Panc1 (cell line): Measurements from ENCODE around the gene FSTL4. TPM values are rescaled to one million over a fixed set of nuclear protein-coding genes. Genes with fewer than 3 reads are reported as not detected.

Source experiments
- ATAC-seq: fragments of 200-7000 bp; cut with Tn5 transposase; 2 replicates; pipeline ENCODE4 v1.9.1; 2020; ENCODE audit warnings: mild to moderate bottlenecking, moderate library complexity
- BruUV-seq: library from RNA; stranded (reverse); fragments of 400-500 nt; replicated peaks from 2 replicates; lab custom pipeline; 2021; lab: Mats Ljungman, UMichigan
- CTCF ChIA-PET: fragments of 300-600 bp; sonication (Branson Sonifier 250); formaldehyde crosslinking; loops from one replicate; lab custom pipeline; 2022; ENCODE audit warnings: antibody characterized with exemption; lab: Charles Lee
- POLR2A ChIA-PET: fragments of 300-600 bp; sonication (Branson Sonifier 250); formaldehyde crosslinking; loops from one replicate; lab custom pipeline; 2022; ENCODE audit warnings: antibody characterized with exemption; lab: Charles Lee
- DNase-seq: peaks from one replicate; pipeline ENCODE4 v3.0.0-alpha.2; 2010; ENCODE audit warnings: low read depth, low spot score
- H3K27ac ChIP-seq: 2 replicates; pipeline ENCODE4 v1.5.1; 2011; ENCODE audit warnings: mild to moderate bottlenecking, low read length, inconsistent platforms
- H3K27me3 ChIP-seq: fragments of 200-500 bp; sonication (Bioruptor generic); 2 replicates; pipeline ENCODE4 v1.6.0; 2014; ENCODE audit warnings: low read length, inconsistent platforms; ENCODE audit not compliant: control insufficient read depth, insufficient read depth
- H3K36me3 ChIP-seq: fragments of 200-500 bp; sonication (Bioruptor generic); 2 replicates; pipeline ENCODE4 v1.5.1; 2014; ENCODE audit warnings: inconsistent platforms, mild to moderate bottlenecking, low read length, moderate library complexity; ENCODE audit not compliant: control insufficient read depth, insufficient read depth
- H3K4me1 ChIP-seq: 2 replicates; pipeline ENCODE4 v1.5.1; 2011; ENCODE audit warnings: inconsistent platforms, mild to moderate bottlenecking, low read length, moderate library complexity; ENCODE audit not compliant: control insufficient read depth, insufficient read depth
- H3K4me3 ChIP-seq, 2 experiments: 2 replicates each; pipeline ENCODE4 v1.5.1; 2011 to 2012; ENCODE audit warnings: low read depth in 2 of 2, low read length in 2 of 2, mild to moderate bottlenecking in 2 of 2, inconsistent platforms in 1 of 2, moderate library complexity in 1 of 2
- H3K9me3 ChIP-seq: fragments of 200-500 bp; sonication (Bioruptor generic); 2 replicates; pipeline ENCODE4 v1.5.1; 2014; ENCODE audit warnings: low read depth, mild to moderate bottlenecking, inconsistent platforms, low read length, moderate library complexity; ENCODE audit not compliant: control insufficient read depth, insufficient read depth
- CTCF ChIP-seq: fragments of 450-650 bp; IDR thresholded peaks from 2 replicates; pipeline ENCODE4 v1.5.1; 2017; ENCODE audit warnings: mild to moderate bottlenecking
- POLR2AphosphoS5 ChIP-seq: IDR thresholded peaks from 2 replicates; pipeline ENCODE4 v1.6.1; 2012; ENCODE audit warnings: mild to moderate bottlenecking, low read depth, low read length, moderate library complexity
- REST ChIP-seq, 2 experiments: IDR thresholded peaks; 2 replicates each; pipeline ENCODE4 v1.6.1; 2011 to 2012; ENCODE audit warnings: low read depth in 2 of 2, control low read depth in 1 of 2, low read length in 1 of 2, mild to moderate bottlenecking in 1 of 2, moderate library complexity in 1 of 2; ENCODE audit not compliant: insufficient read depth in 1 of 2
- SIN3A ChIP-seq: IDR thresholded peaks from 2 replicates; pipeline ENCODE4 v1.6.1; 2012; ENCODE audit warnings: low read depth, mild to moderate bottlenecking, low read length, moderate library complexity, borderline replicate concordance; ENCODE audit not compliant: insufficient read depth
- TCF7L2 ChIP-seq: IDR thresholded peaks from 2 replicates; pipeline ENCODE4 v1.6.1; 2011; ENCODE audit warnings: mild to moderate bottlenecking, low read depth, low read length, inconsistent platforms
- in situ Hi-C: cut with HindIII; loops from 2 replicates; pipeline ENCODE4 v1.10.0; 2016; ENCODE audit warnings: low sequenced_read_pairs, low pct_unique_long_range_greater_than_20kb
- intact Hi-C: fragments of 100-400 bp; cut with micrococcal nuclease; formaldehyde crosslinking; loops from one replicate; pipeline ENCODE4 v1.10.0; 2022; ENCODE audit not compliant: unreplicated experiment
- total RNA-seq: library from RNA; stranded (reverse); gene quantifications from one replicate; pipeline ENCODE4 v1.2.1, GENCODE V29; 2021; ENCODE audit not compliant: unreplicated experiment

Gene FSTL4
- total RNA-seq, 1 experiment from 2014 or later: 0.18 TPM

- Histone ChIP-seq H3K27ac (peak overlapping the region; percentile 75), H3K4me1 (peaks cover 35% of the 10 kb centered on the region), H3K36me3 (no peaks in the 10 kb centered on the region), H3K4me3 (no peak overlapping the region), H3K27me3 (no peaks in the 10 kb centered on the region), H3K9me3 (no peaks in the 10 kb centered on the region)
- intact Hi-C loops: no loop called here
- ChIA-PET CTCF (interaction anchor here (0.5 to 0.6 kb wide), 2 partner anchors 160 to 700 kb away, joined by 3 to 4 read pairs; no protein-coding TSS in a partner anchor), POLR2A (no interaction called here)
- in situ Hi-C loops: no loop called here
- TF ChIP-seq SIN3A (no peak), POLR2AphosphoS5 (peak; percentile 29; the same call in 1 of the 2 replicates)
- BruUV-seq: no TSS peak
- ATAC-seq: peak; percentile 88
- DNase-seq: peak; percentile 94
Observed at GRCh38 chr5:133240425-133241091, 371.8 kb downstream of the FSTL4 start.

- POLR2A ChIA-PET: no interaction called here
- Histone ChIP-seq H3K36me3 (no peaks in the 10 kb centered on the region), H3K9me3 (no peaks in the 10 kb centered on the region), H3K27me3 (no peaks in the 10 kb centered on the region), H3K4me1 (peaks cover 19% of the 10 kb centered on the region), H3K27ac (no peak overlapping the region), H3K4me3 (no peak overlapping the region)
- CTCF ChIA-PET: no interaction called here
- BruUV-seq: no TSS peak
- ATAC-seq: no peak
- DNase-seq: no peak
- in situ Hi-C loops (no loop called here), intact Hi-C loops (no loop called here)
- TF ChIP-seq SIN3A (no peak), POLR2AphosphoS5 (no peak), CTCF (no peak), REST (IDR thresholded peaks at IDR 0.05; ENCODE audit: insufficient read depth in 1 of 2, low read depth in 2 of 2, low read length in 1 of 2) (no peak), TCF7L2 (no peak)
Observed at GRCh38 chr5:133238426-133239205, 373.7 kb downstream of the FSTL4 start.

- no peaks in the 10 kb centered on the region for H3K36me3 ChIP-seq
- no peaks in the 10 kb centered on the region for H3K9me3 ChIP-seq
- DNase-seq: no peak
- ChIA-PET CTCF (no interaction called here), POLR2A (no interaction called here)
- intact Hi-C loops: no loop called here
- BruUV-seq: no TSS peak
- no peak overlapping the region for H3K27ac ChIP-seq
- H3K27me3 ChIP-seq: no peaks in the 10 kb centered on the region
- in situ Hi-C loops: no loop called here
- no peak overlapping the region for H3K4me3 ChIP-seq
- TF ChIP-seq CTCF: no peak
- no peak for TF ChIP-seq TCF7L2
- no peak for TF ChIP-seq SIN3A
- TF ChIP-seq POLR2AphosphoS5: no peak
- TF ChIP-seq REST (IDR thresholded peaks at IDR 0.05; ENCODE audit: insufficient read depth in 1 of 2, low read depth in 2 of 2, low read length in 1 of 2): no peak
- peaks cover 18% of the 10 kb centered on the region for H3K4me1 ChIP-seq
- no peak for ATAC-seq
Observed at GRCh38 chr5:133236976-133237375, 375.4 kb downstream of the FSTL4 start.
